Bone marrow (tissue), 2 donors: ENCODE results near the gene AGAP2.
"Not testable (repeated sequence)": the region's sequence is repeated elsewhere in the genome, so short reads cannot be mapped to it uniquely, and the experiment has no call there.

Source experiments
- DNase-seq, 2 donors: peaks; one replicate each; lab custom pipeline; 2025; lab: John Stamatoyannopoulos, UW

The AGAP2 gene

GRCh38 chr12:57694459-57695019, 44.0 kb downstream of the AGAP2 start:
- DNase-seq, result no peak

- DNase-seq, result peak; percentile 89 to 99
Observed at GRCh38 chr12:57693659-57694458, 44.7 kb downstream of the AGAP2 start, which contains the start of gene OS9. Gene OS9 (plus strand): TSS chr12:57694132. CDS start chr12:57694162, 30 bp downstream.

- no peak for DNase-seq
Observed at GRCh38 chr12:57693317-57693658, 45.3 kb downstream of the AGAP2 start.

GRCh38 chr12:57692500-57692899, 46.0 kb downstream of the AGAP2 start:
- no peak for DNase-seq

- DNase-seq, result no peak
Observed at GRCh38 chr12:57688931-57689330, 49.6 kb downstream of the AGAP2 start.

- DNase-seq, result no peak
Observed at GRCh38 chr12:57687862-57688261, 50.7 kb downstream of the AGAP2 start.

- DNase-seq, result no peak
Observed at GRCh38 chr12:57679697-57680096, 58.8 kb downstream of the AGAP2 start.

- not testable (repeated sequence) for DNase-seq
Observed at GRCh38 chr12:57677947-57678346, 60.6 kb downstream of the AGAP2 start.

- DNase-seq, result no peak
Observed at GRCh38 chr12:57674691-57675090, 63.9 kb downstream of the AGAP2 start.
